ENCODE data around the gene VSTM2L.

The VSTM2L gene

DNA sequence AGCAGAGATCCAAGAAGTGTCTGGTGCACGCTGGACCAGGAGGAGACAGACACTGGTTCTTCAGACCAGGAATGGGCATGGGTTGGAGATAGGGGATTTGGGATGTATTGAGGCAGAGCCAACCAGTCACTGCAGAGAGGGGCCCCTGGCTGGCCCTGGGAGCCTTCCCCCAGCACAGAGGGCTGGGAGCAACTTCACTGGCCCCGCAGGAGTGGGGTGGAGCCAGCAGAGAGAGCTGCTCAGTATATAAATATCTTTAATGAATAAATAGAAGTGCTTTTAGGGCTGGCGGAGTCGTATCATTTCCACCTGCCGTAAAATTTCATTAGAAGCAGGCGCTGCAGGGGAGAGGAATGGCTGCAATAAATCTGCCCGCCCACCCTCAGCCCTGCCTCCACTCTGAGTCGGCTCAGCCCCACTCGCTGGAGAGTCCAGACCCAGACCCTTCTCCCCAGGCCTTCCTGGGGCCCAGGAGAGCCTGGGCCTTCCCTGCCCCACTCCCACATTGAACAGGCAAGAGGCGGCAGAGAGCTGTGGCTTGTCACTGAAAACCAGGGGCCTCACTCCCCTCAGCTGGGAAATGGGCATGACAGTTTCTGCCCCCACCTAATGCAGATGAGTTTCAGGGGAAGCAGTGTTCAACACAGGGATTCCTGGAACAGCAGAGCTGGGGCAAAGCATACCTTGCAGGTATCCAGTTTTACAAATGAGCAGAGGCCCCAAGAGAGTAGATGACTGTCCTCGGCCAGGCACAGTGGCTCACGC is 23.9 kb upstream of the VSTM2L start:
- DNase-seq (ENCODE audit: low read depth): no peak

DNA sequence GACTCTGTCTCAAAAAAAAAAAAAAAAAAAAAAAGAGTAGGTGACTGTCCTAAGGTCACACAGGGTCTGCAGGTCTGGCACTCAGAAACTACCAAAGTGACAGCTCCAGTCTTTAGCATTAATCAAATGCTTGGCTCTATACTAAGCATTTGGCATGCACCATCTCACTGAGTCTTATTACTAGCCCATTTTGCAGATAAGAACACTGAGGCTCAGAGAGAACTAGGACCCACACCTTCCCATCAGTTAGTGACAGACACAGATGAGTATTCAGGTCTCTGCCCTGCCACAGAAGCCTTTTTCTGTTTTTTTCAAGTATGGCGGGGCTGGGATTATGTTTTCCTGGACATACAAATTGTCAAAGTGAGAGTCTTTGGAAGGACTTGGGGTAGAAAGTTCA is 23.1 kb upstream of the VSTM2L start:
- no peak for DNase-seq (ENCODE audit: low read depth)

DNA sequence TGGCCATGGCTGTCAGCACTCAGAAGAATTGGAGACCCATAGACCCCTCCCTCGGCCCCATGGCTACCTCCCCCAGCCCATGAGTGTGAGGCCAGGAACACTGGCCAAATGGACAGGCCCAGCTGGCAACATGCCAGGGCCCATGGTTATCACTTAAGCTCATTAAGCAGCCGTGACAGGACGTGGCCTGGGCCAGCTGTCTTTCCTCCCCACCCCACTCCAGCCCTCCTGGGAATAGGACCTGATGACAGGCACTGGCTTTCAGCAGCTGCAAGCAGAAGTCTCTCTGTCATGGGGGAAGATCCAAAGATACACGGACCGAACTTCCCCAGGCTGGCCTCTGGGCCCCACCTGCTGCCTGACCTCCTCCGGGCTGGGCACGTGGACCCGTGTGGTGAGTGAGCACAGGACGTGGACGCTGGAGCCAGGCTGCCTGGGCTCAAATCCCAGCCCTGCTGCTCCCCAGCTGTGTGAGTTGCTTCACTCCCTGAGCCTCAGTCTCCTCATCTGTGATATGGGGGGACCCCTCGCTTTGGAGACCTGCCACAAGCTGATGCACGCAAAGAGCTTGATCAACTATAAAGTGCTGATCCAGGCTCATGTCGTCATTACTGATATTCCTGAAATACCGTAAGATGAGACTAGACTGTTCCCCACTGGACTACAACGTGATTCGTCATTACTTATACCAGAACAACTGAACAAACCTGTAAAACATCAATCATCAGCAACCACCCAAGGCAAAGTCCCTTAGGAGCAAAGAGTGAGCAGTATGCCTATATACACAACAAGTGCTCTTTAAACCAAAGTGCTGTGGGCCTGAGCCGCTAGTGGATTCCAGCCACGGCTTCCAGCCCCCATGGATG is 22.0 kb upstream of the VSTM2L start:
- DNase-seq (ENCODE audit: low read depth): no peak

DNA sequence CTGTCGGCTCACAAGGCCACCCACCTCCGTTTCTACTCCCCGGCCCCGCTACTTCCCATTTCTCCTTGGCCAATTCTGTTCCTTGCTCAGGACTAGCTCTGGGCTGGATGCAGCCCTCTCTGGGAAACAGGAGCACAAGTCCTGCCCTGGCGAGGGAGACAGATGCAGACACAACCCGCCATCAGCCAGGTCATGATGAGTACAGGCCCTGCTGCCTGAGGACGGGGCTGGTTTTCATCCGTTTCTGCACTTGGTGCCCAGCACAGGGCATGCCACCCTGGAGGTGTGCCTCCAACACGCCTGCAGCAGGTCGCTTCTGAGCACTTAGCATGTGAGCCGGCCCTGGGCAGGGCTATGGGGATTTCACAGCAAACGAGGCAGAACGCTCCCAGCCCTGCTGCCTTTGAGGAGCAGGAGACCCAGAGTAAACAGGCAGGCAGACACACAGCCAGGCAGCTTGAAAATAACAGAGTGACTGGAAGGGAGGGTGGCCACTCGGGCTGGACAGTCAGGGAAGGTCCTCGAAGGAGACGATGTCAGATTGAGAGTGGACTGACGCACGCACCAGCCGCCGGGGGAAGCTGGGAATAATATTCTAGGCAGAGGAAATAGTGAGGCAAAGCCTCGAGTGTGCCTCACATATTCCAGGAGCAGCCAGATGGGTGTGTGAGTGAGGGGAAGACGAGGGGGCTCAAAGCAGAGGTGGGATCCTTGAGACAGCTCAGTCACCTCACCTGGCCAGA is 21.2 kb upstream of the VSTM2L start:
- DNase-seq (ENCODE audit: low read depth): no peak

DNA sequence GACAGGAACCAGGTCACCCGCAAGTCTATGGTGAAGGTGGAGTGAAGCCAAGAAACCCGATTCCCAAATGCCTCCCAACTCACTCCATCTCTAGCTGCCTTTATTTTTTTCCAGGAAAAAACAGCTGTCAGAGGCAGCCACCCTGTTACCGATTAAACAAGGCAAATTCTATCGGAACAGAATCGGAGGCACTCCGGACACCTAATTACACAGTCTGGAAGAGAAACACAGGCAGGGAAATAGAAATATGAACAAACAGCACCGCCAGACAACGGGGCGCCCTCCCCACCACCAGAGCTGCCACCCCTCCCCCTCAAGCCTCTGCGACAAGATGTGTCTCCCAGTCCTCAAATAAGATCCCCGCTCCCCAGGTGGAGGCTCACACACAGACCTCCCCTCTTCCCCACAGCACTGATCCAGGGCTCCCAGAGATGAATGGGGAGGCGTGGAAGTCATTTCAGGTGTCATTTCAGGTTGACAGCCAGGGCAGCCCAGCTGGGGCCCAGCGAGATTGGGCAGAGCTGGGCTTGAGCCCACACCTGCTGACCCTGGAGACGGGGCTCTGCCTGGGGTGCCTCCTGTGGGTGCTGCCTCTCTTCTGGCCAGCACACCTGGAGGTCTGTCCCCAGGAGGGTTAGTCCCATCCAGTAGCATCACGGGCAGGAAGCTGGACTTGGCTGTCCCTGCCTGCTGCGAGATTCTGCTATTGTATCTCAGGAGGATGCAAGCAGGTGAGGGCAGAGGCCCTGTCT is 19.8 kb upstream of the VSTM2L start:
- DNase-seq (ENCODE audit: low read depth): no peak

DNA sequence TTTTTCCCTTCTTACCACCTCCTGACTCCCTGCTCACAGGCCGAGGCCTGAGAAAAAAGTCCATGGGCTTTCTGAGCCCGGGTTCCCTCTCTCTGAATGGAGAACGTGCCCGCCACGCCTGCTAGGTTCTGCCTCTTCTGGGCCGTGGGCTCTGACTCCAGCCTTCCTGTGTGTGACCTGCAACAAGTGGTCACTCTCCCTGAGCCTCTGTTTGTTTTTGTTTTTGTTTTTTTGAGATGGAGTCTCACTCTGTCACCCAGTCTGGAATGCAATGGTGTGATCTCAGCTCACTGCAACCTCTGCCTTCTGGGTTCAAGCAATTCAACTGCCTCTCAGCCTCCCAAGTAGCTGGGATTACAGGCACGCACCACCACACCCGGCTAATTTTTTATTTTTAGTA is 17.9 kb upstream of the VSTM2L start:
- DNase-seq (ENCODE audit: low read depth): no peak

DNA sequence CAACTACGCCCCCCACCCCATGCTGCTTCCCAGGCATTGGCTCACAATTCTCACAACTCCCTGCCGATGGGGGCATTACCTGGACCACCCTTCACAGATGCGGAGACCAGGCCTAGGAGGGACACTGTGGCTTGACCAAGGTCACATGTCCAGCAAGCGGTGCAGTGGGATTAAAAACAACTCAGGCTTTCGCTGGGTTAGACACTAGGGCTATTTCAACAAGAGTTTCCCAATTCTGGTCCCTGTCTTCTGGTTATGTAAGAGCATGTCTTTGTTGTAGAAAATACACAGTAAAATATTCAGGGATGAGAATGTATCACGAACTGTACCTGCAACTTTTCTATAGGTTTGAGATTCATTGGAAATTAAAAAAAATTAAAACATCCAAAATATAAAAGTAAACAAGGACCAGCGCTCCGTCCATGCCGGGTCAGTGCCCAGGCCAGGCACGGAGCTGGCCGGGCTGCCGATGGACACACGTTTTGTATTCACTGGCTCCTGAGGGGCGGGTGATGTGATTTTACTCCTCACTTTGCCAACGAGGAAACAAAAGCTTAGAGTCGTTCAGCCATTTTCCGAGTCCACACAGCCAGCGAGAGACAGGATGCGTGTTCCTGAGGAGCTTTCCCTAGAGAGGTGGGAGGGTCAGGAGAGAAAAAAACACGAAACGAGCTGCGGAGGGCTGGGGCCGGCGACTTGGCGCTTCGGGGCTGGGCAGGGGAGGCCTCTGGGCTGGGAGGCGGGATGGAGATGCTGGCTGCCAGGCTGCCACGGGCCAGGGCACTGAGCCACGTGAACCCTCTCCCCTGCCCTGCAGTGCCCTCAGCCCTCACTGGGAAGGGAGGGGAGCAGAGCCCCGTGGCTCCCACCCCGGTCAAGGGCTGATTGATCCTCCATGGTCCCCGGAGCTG is 17.1 kb upstream of the VSTM2L start:
- no peak for DNase-seq (ENCODE audit: low read depth)

DNA sequence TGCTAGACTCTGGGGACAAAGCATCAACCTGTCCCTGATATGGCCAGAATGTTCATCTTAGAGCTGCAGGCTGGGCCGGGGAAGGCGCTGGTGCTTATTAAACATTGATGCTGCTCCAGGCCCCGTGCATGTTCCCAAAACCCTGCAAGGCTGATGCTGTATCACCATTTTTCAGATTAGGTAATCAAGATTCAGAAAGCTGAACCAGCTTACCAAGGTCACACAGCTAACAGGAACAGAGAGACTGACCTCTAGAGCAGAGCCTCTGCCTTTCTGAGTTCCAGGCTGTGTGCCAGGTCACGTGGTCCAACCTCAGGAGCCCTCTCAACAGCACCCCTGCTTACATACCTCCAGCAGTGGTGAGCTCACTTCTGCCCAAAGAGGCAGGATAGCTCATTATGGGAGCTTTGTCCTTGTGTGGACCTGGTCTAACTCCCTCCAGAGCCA is 16.1 kb upstream of the VSTM2L start:
- no peak for DNase-seq (ENCODE audit: low read depth)

DNA sequence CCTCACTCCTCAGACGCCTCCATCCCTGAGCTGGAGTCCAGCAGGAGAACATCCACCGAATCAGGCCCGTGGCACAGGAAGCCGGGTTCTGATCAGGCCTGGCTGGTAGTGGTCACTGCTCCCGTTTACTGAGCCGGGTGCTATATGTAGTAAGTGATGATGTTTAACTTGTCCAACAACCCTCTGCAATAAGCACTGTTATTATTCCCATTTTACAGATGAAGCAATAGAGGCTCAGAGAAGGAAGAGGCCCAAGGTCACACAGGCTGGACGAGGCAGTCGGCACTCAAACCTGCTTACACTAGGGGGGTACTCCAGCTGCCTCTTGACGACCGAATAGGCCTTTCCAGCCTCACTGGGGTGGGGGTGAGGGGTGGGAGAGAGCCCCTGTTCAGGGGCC is 14.3 kb upstream of the VSTM2L start:
- DNase-seq (ENCODE audit: low read depth): no peak

DNA sequence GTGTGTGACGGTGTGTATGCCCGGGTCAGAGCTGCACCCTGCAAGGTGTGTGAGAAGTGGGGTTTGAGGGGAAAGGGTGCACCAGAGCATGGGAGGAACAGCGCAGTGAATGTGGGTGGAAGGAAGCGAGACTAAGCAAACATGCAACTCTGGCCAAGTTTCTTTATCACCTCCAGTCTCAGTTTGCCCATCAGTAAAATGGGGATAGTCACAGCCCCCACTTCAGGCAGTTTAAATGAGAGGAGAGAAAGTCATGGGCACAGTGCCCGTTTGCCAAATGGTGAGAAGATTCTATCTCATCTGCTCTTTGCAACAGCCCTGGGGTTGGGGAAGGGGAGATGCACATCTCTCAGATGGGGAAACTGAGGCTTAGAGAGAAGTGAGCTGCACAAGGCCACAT is 12.8 kb upstream of the VSTM2L start:
- DNase-seq (ENCODE audit: low read depth): no peak

DNA sequence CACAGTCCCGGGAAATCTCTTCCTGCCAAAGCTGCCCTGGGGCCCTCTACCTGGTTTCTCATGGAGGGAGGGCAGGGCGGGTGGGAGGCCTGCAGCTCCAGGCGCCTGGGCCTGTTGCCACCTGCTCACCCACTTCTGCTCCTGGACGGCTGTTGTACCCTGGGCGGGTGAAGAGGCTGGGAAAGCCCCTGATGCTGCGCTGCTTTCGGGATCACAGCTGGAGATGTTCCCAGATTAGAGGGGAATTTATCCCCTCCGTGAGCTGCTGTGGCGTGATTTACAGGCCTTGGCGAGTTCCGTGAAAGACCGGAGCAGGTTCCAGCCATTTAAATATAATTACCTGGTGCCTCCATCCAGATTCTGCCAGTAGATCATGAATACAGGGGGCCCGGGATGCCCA is 12.3 kb upstream of the VSTM2L start:
- DNase-seq (ENCODE audit: low read depth): no peak

DNA sequence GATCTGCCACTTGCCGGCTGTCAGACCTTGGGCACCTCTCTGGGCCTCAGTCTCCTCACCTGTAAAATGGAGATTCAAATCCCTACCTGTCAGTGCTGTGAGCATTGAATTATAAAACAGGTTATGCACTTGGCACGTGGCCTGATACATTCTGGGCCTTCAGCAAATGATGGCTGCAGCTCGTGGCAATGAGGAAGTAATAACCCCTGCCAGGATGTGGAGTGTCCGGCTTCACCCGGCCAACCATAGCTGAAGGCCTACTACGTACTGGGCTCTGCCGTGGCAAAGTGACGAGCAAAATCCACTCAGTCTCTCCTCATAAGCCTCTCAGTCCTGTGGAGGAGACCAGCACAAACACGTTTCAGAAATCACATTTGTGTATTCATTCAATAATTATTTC is 10.9 kb upstream of the VSTM2L start:
- DNase-seq (ENCODE audit: low read depth): no peak

DNA sequence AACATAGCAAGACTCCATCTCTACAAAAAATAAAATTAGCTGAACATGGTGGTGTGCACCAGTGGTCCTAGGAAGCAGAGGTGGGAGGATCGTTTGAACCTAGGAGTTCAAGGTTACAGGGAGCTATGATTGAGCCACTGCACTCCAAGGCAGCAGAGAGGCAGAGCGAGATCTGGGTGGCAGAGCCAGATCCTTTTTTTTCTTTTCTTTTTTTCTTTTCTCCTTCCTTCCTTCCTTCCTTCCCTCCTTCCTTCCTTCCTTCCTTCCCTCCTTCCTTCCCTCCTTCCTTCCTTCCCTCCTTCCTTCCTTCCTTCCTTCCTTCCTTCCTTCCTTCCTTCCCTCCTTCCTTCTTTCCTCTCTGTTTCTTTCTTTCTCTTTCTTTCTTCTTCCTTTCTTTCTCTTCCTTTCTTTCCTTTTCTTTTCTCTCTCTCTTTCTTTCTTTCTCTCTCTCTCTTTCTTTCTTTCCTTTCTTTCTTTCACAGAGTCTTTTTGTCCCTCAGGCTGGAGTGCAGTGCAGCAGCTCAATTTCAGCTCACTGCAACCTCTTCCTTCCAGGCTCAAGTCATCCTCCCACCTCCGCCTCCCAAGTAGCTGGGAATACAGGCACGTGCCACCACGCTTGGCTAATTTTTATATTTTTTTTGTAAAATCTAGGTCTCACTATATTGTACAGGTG is 9.2 kb upstream of the VSTM2L start:
- DNase-seq (ENCODE audit: low read depth): no peak

DNA sequence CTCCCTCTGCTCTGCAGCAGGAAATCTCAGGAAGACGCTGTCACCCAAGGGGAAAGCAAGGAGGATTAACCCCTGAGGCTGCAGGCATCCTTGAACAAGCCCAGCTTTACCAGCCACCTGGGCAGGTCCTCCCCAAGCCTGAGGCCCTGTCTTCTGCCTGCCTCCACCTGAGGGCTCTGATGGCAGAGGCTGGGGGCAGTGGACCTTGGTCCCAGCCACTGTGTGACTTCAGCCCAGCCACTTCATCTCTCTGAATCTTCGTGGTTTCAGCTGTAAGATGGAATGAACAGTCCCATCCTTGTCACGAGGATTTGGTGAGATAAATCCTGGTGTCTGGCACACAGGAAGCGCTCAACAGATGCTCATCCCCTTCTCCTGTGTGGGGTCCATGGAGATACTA is 8.5 kb upstream of the VSTM2L start:
- DNase-seq (ENCODE audit: low read depth): no peak

DNA sequence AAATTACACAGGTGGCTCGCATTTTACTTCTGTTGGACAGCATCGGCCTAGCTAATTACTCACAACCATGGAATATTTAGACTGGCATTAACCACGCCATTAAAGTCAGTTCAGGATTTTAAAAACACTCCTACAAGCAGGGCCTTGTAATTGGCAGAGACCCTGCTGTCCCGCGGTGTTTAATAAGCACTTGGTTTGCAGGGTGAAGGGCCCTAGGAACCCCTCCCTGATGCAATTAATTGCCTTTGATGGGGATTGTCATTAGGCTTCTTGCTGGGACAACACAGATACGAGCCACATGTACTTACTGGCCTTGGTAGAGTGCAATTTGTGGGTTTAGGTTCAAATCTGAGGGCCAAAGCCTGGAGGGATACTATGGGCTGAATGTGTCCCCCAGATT is 7.8 kb upstream of the VSTM2L start:
- DNase-seq (ENCODE audit: low read depth): no peak

DNA sequence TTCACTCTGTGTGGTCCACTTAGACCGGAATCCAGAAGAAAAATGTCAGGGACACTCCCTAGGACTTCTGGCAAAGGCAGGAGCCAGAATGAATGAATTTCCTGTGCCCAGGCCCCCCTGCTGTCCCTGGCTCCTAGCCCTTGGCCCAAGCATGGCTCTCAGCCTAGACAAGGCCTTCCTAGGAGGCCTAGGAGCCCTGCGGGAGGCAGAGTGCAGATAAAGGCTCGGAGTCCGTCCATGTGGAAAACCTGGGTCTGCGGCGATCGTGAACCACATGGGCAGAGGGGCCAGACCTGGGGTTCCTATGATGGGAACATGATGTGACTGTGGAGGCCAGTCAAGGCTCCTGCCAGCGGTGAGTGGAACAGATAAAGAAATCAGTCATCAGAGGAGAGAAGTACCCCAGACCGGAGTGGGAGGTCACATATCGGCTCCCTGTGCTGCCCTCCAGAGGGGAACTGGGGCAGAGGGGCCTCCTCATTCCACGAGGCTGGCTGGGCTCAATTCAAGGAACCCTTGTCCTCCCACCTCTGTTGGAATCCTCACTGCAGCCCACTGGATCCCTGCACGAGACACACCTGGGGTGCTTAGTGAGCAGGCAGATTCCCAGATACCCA is 5.9 kb upstream of the VSTM2L start:
- DNase-seq (ENCODE audit: low read depth): no peak

DNA sequence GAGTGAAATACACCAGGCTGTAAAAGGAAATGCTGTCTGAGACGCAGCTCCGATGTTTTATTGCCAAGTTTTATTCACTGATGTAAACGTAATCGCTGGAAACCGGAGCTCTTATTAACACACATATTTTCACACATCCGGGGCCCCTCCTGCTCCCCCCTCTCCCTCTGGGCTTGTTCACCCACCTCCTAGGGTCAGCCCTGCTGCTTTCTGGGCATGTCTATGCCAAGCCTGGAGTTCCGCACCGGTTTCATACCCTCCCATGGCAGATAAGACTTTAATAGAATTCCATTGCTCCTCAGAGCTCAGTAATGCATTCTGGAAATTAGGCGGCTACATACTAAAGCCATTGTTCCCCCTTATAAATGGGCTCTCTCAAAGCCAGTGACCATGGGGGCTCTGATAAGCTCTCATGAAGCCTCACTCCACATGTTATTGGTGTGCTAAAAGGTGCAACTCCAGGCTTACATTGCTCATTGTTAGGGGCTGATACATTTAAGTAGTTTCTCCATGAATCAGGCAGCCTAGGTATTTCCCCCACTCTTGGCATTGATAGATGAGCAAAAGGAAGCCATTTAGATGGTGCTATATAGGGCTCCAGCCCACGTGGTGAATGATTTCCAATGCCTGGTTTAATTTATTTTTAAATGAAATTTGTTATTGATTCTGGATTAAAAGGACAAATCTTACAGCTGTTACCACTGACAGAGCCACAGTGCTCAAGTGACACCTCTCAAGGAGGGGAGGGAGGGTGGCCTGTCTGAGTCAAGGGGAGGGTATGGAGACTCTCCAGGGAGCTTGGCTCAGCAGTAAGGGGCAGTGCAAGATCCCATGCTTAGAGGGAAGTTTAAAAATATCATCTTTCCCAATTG is 4.5 kb upstream of the VSTM2L start:
- no peak for DNase-seq (ENCODE audit: low read depth)

DNA sequence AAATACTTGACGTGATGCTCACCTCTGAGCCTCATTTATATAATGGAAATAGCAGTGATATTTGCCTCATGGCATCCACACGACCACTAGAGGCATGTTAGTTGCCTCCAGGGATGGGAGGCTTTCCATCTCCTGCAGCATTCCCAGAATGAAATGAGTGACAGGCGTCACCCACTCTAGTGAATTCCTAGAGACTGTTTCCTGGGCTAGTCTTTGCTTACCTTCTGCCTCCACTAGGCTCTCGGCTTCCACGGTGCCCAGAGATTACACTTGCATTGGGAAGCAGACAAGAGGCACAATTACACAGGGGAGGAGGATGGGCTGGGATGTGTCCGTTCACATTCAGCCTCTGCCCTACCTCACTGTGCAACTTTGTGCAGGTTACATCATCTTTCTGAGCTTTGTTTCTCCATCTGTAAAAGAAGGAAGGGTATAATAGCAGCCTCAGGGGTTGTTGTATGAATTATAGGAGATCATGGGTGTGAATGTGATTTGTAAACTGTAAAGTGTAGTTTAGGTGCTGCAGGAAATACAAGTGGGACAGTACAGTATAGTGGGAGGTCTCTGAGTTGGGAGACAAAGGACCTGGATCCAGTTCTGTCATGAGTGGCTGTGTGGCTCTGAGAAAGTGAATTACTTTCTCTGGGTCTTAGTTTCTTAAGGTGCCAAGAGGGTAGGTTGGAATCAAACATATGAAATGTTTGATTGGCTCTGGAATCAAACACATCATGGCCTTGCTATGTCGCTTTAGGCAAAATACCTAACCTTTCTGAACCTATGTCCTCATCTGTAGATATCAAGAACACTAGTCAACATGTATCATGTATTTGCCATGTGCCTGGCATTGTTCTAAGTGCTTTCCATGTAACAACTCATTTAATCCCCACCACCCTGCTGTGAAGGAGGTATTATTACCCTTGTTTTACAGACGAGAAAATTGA is 3.6 kb upstream of the VSTM2L start:
- no peak for DNase-seq (ENCODE audit: low read depth)

All from T-helper 22 cell (primary cell).